ENCODE measurements around the gene LRP4.

GRCh38 chr11:46918788-46919513, 601 bp upstream of the LRP4 start:
- TF ChIP-seq POLR2A (IDR thresholded peaks at IDR 0.05; ENCODE audit: low read depth, low read length) (no peak), POLR2AphosphoS5 (IDR thresholded peaks at IDR 0.05; ENCODE audit: low read depth, low read length) (no peak), TAF1 (IDR thresholded peaks at IDR 0.05; ENCODE audit: low read depth, low read length) (no peak), POU2F2 (IDR thresholded peaks at IDR 0.05; ENCODE audit: low read depth, low read length) (no peak), PAX5 (IDR thresholded peaks at IDR 0.05; ENCODE audit: insufficient read depth, low read length, severe bottlenecking) (no peak), SPI1 (IDR thresholded peaks at IDR 0.05; ENCODE audit: low read depth, low read length) (no peak)
